A549 (cell line): ENCODE data around the gene ESPNL. TPM values are rescaled to one million over a fixed set of nuclear protein-coding genes. Genes with fewer than 3 reads are reported as not detected.

Experiments used
- ATAC-seq, 2 experiments: fragments of 200-7000 bp in 1 of 2; fragments of >200 bp in 1 of 2; cut with Nextera tagmentation in 1 of 2; cut with Tn5 transposase in 1 of 2; 3 replicates each; pipeline versions ENCODE4 v1.8.0 to v1.9.1; 2018 to 2020; ENCODE audit warnings: mild to moderate bottlenecking in 1 of 2, moderate library complexity in 1 of 2
- CTCF ChIA-PET: fragments of 300-600 bp; sonication (Branson Sonifier 250); formaldehyde crosslinking; extraction: SDS; loops from one replicate; lab custom pipeline; 2021; ENCODE audit warnings: antibody characterized with exemption, inconsistent platforms; lab: Yijun Ruan, JAX
- POLR2A ChIA-PET: fragments of 350-600 bp; formaldehyde crosslinking; extraction: SDS; loops from one replicate; lab custom pipeline; 2021; ENCODE audit warnings: antibody characterized with exemption, inconsistent platforms; lab: Yijun Ruan, JAX
- DNase-seq, 2 experiments: peaks; one replicate each; pipeline versions ENCODE4 v3.0.0 to v3.0.0-alpha.2; 2011 to 2016; ENCODE audit warnings: low read depth in 1 of 2, low spot score in 1 of 2
- FAIRE-seq: peaks from 2 replicates; lab custom pipeline; 2011; peaks lifted over from hg19 to GRCh38; lab: Jason Lieb, UNC
- H3K27ac ChIP-seq, 2 experiments: fragments of >200 bp; sonication (Bioruptor Twin); formaldehyde crosslinking; 3 replicates each; pipeline ENCODE4 v1.5.1; 2016 to 2017
- H3K4me1 ChIP-seq: fragments of >200 bp; sonication (Bioruptor Twin); formaldehyde crosslinking; 3 replicates; pipeline ENCODE4 v1.6.1; 2016
- H3K4me2 ChIP-seq: fragments of >200 bp; sonication (Bioruptor Twin); formaldehyde crosslinking; 3 replicates; pipeline ENCODE4 v1.6.1; 2016
- H3K4me3 ChIP-seq: fragments of >200 bp; sonication (Bioruptor Twin); formaldehyde crosslinking; 3 replicates; pipeline ENCODE4 v1.5.1; 2016
- H3K9me3 ChIP-seq: fragments of >200 bp; sonication (Bioruptor Twin); formaldehyde crosslinking; 3 replicates; pipeline ENCODE4 v1.6.1; 2016
- CHD4 ChIP-seq: fragments of 200-600 bp; sonication (generic); IDR thresholded peaks from 2 replicates; pipeline ENCODE4 v1.6.1; 2016; ENCODE audit warnings: antibody characterized with exemption, mild to moderate bottlenecking, borderline replicate concordance
- E2F6 ChIP-seq: IDR thresholded peaks from 2 replicates; pipeline ENCODE4 v1.6.1; 2012; ENCODE audit warnings: low read depth, borderline replicate concordance
- EHMT2 ChIP-seq: fragments of 200-600 bp; sonication (generic); IDR thresholded peaks from 2 replicates; pipeline ENCODE4 v1.6.1; 2016; ENCODE audit warnings: antibody characterized with exemption, low read depth, mild to moderate bottlenecking, moderate library complexity
- ELK1 ChIP-seq: fragments of 150-350 bp; IDR thresholded peaks from 2 replicates; pipeline ENCODE4 v1.6.1; 2014; ENCODE audit warnings: low read depth, mild to moderate bottlenecking, low read length
- HEYL ChIP-seq: fragments of 250-450 bp; sonication (Bioruptor Pico); IDR thresholded peaks from 2 replicates; pipeline ENCODE4 v1.8.0; 2021; ENCODE audit warnings: mild to moderate bottlenecking, moderate library complexity
- HOXA7 ChIP-seq: fragments of 250-450 bp; sonication (Bioruptor Pico); IDR thresholded peaks from 2 replicates; pipeline ENCODE4 v1.5.0; 2020; ENCODE audit warnings: mild to moderate bottlenecking, moderate library complexity
- NPAS2 ChIP-seq: fragments of 250-450 bp; sonication (Bioruptor Pico); IDR thresholded peaks from 2 replicates; pipeline ENCODE4 v1.8.0; 2022; ENCODE audit warnings: mild to moderate bottlenecking, moderate library complexity, borderline replicate concordance
- POLR2A ChIP-seq: IDR thresholded peaks from 2 replicates; pipeline ENCODE4 v1.6.1; 2012; ENCODE audit warnings: mild to moderate bottlenecking, low read length
- RAD21 ChIP-seq, 2 experiments: fragments of >200 bp in 1 of 2; sonication (Bioruptor Twin) in 1 of 2; formaldehyde crosslinking in 1 of 2; IDR thresholded peaks in 1 of 2; conservative IDR thresholded peaks in 1 of 2; 2 replicates in 1 of 2; 3 replicates in 1 of 2; pipeline ENCODE4 v1.6.1; 2012 to 2018; ENCODE audit warnings: inconsistent platforms in 1 of 2
- REST ChIP-seq: fragments of 200-600 bp; sonication (generic); IDR thresholded peaks from 2 replicates; pipeline ENCODE4 v1.6.1; 2016; ENCODE audit warnings: antibody characterized with exemption, mild to moderate bottlenecking, moderate library complexity
- ZC3H11A ChIP-seq: fragments of 450-650 bp; IDR thresholded peaks from 2 replicates; pipeline ENCODE4 v1.6.1; 2014; ENCODE audit warnings: antibody characterized with exemption, mild to moderate bottlenecking
- WGBS: methylation state at CpG from one replicate; pipeline ENCODE4 v1.1.6; 2017; ENCODE audit errors: missing lambda C conversion rate; 5-methylcytosine and 5-hydroxymethylcytosine counted together
- polyA plus RNA-seq, 4 experiments: library from polyadenylated mRNA; depleted of rRNA in 3 of 4; stranded (reverse); fragments of >200 nt; fragmentation: RNase III in 1 of 4; extraction: RNeasy Plus Mini Kit Qiagen cat#74134 plus additional on column Dnase treatment in 1 of 4; gene quantifications; 2 replicates in 3 of 4; 3 replicates in 1 of 4; pipeline ENCODE4 v1.2.3, GENCODE V29; 2011 to 2017
- TF ChIP-seq, protein P1 (sequence below): IDR thresholded peaks from 2 replicates; pipeline ENCODE4 v1.6.1; 2012
- TF ChIP-seq, protein P2 (sequence below): fragments of 450-650 bp; IDR thresholded peaks from 2 replicates; pipeline ENCODE4 v1.6.1; 2014; ENCODE audit warnings: antibody characterized with exemption

Gene ESPNL
- polyA plus RNA-seq, 2 of the 4 experiments (the other 2 are of a cell fraction): 0.04 to 0.22 TPM

DNA sequence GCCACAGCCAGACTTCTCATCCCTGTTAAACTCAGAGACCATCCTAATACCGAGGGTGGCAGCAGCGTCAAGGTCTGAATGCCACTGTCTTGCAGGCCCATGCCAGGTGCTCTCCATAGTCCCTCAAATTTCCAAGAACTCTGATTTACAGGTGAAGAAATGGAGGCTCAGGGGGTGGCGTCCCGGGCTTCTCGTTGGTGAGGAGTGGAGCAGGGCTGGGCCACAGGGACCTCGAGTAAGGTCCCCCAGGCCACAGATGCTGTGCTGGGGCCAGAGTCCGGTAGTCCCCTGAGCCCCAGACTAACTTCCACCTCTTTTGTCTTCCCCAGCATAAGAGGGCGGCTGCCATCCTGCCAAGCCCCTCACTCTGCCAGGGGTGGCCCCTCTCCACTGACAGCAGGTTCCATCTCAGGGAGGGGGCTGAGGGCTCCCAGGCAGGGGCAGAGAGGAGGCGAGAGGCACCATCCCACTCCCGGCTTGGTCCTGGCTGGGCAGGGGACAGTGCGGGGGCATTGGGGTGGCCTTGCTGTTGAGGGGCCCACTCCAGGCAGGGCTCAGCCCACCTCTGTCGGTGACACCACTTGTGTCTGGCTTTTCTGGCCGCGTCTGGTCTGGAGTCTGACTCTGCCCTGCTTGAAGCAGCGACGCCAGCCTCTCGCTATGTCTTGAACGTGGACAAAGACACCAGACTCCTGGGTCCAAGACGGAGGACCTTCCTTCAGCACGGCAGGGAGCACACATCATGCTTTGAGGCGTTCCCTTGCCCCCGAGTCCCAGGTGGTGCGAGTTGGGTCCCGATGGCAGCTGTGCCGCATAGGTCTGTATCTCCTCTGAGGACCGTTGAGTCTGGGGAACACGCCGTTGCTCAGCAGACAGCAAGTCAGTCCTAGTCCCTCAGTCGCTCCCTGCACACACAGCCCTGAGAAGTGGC lies 22.4 kb downstream of the ESPNL start:
- POLR2A ChIA-PET: no interaction called here
- WGBS: 60% methylated on average over 27 of the region's 29 CpGs
- Histone ChIP-seq H3K4me1 (no peaks in the 10 kb centered on the region), H3K9me3 (no peaks in the 10 kb centered on the region), H3K4me2 (no peak overlapping the region), H3K27ac (no peak overlapping the region), H3K4me3 (no peak overlapping the region)
- no peak for DNase-seq
- CTCF ChIA-PET: interaction anchor here (0.6 kb wide), 1 partner anchor 507 kb away, joined by 3 read pairs; no protein-coding TSS in a partner anchor
- TF ChIP-seq, protein P1, sequence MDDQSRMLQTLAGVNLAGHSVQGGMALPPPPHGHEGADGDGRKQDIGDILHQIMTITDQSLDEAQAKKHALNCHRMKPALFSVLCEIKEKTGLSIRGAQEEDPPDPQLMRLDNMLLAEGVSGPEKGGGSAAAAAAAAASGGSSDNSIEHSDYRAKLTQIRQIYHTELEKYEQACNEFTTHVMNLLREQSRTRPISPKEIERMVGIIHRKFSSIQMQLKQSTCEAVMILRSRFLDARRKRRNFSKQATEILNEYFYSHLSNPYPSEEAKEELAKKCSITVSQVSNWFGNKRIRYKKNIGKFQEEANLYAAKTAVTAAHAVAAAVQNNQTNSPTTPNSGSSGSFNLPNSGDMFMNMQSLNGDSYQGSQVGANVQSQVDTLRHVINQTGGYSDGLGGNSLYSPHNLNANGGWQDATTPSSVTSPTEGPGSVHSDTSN: no peak
- no peak for TF ChIP-seq RAD21 (conservative IDR thresholded peaks at IDR 0.05 in 1 of 2, IDR thresholded peaks at IDR 0.05 in 1 of 2)
- TF ChIP-seq CHD4: no peak
- no peak for TF ChIP-seq E2F6
- FAIRE-seq: no peak
- ATAC-seq: no peak

DNA sequence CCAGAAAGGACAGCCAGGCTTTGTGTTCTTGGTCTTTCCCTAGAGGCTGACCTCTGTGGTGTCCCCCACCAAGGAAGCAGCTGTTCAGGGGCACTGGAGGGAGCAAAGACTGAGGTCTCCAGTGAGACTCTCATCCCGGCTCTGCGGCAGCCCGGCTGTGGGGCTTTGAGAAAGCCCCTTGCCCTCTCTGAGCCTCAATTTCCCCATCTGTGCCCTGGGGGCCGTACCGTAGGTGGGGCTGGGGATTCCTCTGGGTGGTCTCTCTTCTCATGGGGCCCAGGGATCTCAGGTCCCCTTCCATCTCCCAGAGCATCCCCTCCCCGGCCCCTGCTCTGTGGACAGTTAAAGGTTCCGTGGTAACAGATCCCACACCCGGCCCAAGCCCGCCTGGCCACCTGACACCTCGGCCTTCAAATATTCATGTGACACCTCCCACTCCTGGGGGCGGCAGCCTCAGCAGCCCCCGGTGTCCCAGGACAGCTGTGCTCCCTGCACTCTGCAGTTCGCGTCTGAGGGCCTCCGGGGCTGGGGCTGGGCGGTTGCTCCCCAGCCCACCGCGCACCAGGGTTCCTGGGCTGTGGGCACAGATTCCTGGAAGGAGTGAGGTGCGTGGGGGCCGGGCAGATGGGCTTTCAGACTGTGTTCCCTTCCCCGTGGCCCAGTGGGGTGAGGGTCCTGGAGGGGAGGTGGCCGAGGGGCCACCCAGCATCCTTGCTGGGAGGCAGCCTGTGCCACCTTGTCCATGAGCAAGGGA lies 23.3 kb downstream of the ESPNL start:
- no peaks in the 10 kb centered on the region for H3K9me3 ChIP-seq
- POLR2A ChIA-PET: no interaction called here
- DNase-seq: no peak
- no peak overlapping the region for H3K27ac ChIP-seq
- TF ChIP-seq POLR2A: no peak
- TF ChIP-seq, protein P2, sequence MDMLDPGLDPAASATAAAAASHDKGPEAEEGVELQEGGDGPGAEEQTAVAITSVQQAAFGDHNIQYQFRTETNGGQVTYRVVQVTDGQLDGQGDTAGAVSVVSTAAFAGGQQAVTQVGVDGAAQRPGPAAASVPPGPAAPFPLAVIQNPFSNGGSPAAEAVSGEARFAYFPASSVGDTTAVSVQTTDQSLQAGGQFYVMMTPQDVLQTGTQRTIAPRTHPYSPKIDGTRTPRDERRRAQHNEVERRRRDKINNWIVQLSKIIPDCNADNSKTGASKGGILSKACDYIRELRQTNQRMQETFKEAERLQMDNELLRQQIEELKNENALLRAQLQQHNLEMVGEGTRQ: no peak
- no peak for TF ChIP-seq EHMT2
- no peak for TF ChIP-seq REST
- TF ChIP-seq NPAS2 (CRISPR knock-in tag): no peak
- no peak for TF ChIP-seq ELK1
- no peak for TF ChIP-seq HEYL (CRISPR knock-in tag)
- TF ChIP-seq HOXA7 (CRISPR knock-in tag): no peak
- no peak for TF ChIP-seq ZC3H11A
- no peak overlapping the region for H3K4me2 ChIP-seq
- ATAC-seq: no peak
- H3K4me3 ChIP-seq: no peak overlapping the region
- CTCF ChIA-PET: no interaction called here
- no peaks in the 10 kb centered on the region for H3K4me1 ChIP-seq
- 55% methylated on average over 14 of the region's 22 CpGs for WGBS
- FAIRE-seq: no peak
